Measurements from ENCODE around the gene LUZP2.

GRCh38 chr11:24779791-24780190, 282.9 kb downstream of the LUZP2 start:
- TF ChIP-seq CTCF (IDR thresholded peaks at IDR 0.05), result peak; percentile 23; the same call in 1 of the 2 replicates
- no peak for TF ChIP-seq SIN3A (IDR thresholded peaks at IDR 0.05; ENCODE audit: borderline replicate concordance, low read depth, low read length)
- TF ChIP-seq NFIC (IDR thresholded peaks at IDR 0.05; ENCODE audit: borderline replicate concordance), result no peak
- no peak for TF ChIP-seq TAF1 (IDR thresholded peaks at IDR 0.05; ENCODE audit: borderline replicate concordance, low read depth, low read length)
- TF ChIP-seq EP300 (IDR thresholded peaks at IDR 0.05; ENCODE audit: borderline replicate concordance in 1 of 2, low read depth in 1 of 2, low read length in 1 of 2), result no peak
- no peak for TF ChIP-seq NRF1 (IDR thresholded peaks at IDR 0.05; ENCODE audit: low read depth, low read length)
- no peak for TF ChIP-seq MAX (IDR thresholded peaks at IDR 0.05; ENCODE audit: low read depth)
- no peak for TF ChIP-seq MXI1 (IDR thresholded peaks at IDR 0.05; ENCODE audit: low read depth, low read length)
- TF ChIP-seq FOXM1 (IDR thresholded peaks at IDR 0.05; ENCODE audit: low read depth), result no peak
- TF ChIP-seq FOXJ3 (CRISPR knock-in tag; IDR thresholded peaks at IDR 0.05), result no peak
- no peak for TF ChIP-seq USF1 (IDR thresholded peaks at IDR 0.05; ENCODE audit: borderline replicate concordance, low read depth)
- TF ChIP-seq CHD2 (IDR thresholded peaks at IDR 0.05; ENCODE audit: low read length, partially characterized antibody), result no peak
- no peak for TF ChIP-seq YY1 (IDR thresholded peaks at IDR 0.05; ENCODE audit: low read depth)
- no peak for TF ChIP-seq POLR2AphosphoS5 (IDR thresholded peaks at IDR 0.05; ENCODE audit: low read depth, low read length)

Data from SK-N-SH (cell line).